Measurements from ENCODE around the gene RRP9.

- TF ChIP-seq CTCF (IDR thresholded peaks at IDR 0.05) (no peak), EZH2 (IDR thresholded peaks at IDR 0.05; ENCODE audit: borderline replicate concordance, insufficient read depth, low read depth, low read length, poor library complexity, severe bottlenecking) (no peak)
These were observed 7.4 kb upstream of the RRP9 start for GRCh38 chr3:51949121-51949520.

All from B cell (primary cell).